Activated CD4-positive, alpha-beta T cell treated with anti-CD3 and anti-CD28 coated beads, Interleukin-10, Interleukin-2, amounts not matched to agents 100 ng/mL and 50 ng/mL, durations not matched to agents 16 hours and 8 hours (primary cell): ENCODE data around the gene NUCB1.
A peak's percentile ranks its signal among the peaks of the same experiment; 100 is the strongest.
"Not testable (repeated sequence)": the region's sequence is repeated elsewhere in the genome, so short reads cannot be mapped to it uniquely, and the experiment has no call there.

ENCODE experiments used
- DNase-seq: peaks from one replicate; pipeline ENCODE4 v3.0.0-alpha.2; 2020

NUCB1 gene

GRCh38 chr19:48906324-48906723 is 6.2 kb downstream of the NUCB1 start:
- DNase-seq, result no peak

GRCh38 chr19:48907671-48908070 is 7.6 kb downstream of the NUCB1 start:
- DNase-seq, result no peak

- DNase-seq, result not testable (repeated sequence)
These were observed 9.4 kb downstream of the NUCB1 start for GRCh38 chr19:48909424-48910077.

- no peak for DNase-seq
These were observed 10.7 kb downstream of the NUCB1 start for GRCh38 chr19:48910803-48911202.

- DNase-seq, result peak; percentile 38
These were observed 13.2 kb downstream of the NUCB1 start for GRCh38 chr19:48913114-48913889.

GRCh38 chr19:48914181-48914580 is 14.1 kb downstream of the NUCB1 start:
- no peak for DNase-seq

GRCh38 chr19:48915757-48916156 is 15.6 kb downstream of the NUCB1 start:
- no peak for DNase-seq

- DNase-seq, result no peak
These were observed 18.0 kb downstream of the NUCB1 start for GRCh38 chr19:48918071-48918470.

GRCh38 chr19:48918801-48919247 is 18.7 kb downstream of the NUCB1 start:
- DNase-seq, result peak; percentile 41

- not testable (repeated sequence) for DNase-seq
These were observed 19.2 kb downstream of the NUCB1 start for GRCh38 chr19:48919271-48919670.

GRCh38 chr19:48920949-48921348 is 20.8 kb downstream of the NUCB1 start:
- no peak for DNase-seq

GRCh38 chr19:48921721-48922500 is 21.8 kb downstream of the NUCB1 start:
- DNase-seq, result no peak

GRCh38 chr19:48922548-48923490 is 22.7 kb downstream of the NUCB1 start:
- no peak for DNase-seq

- no peak for DNase-seq
These were observed 25.2 kb downstream of the NUCB1 start for GRCh38 chr19:48925240-48925843.

GRCh38 chr19:48925890-48926289 is 25.8 kb downstream of the NUCB1 start:
- not testable (repeated sequence) for DNase-seq

GRCh38 chr19:48926909-48927308 is 26.8 kb downstream of the NUCB1 start:
- DNase-seq, result peak; percentile 36

- DNase-seq, result not testable (repeated sequence)
These were observed 27.6 kb downstream of the NUCB1 start for GRCh38 chr19:48927692-48928091.

- no peak for DNase-seq
These were observed 28.3 kb downstream of the NUCB1 start for GRCh38 chr19:48928164-48929025.

GRCh38 chr19:48933382-48933932 is 33.3 kb downstream of the NUCB1 start, which contains the start of gene DHDH:
DHDH (plus strand) TSS chr19:48933699; CDS start chr19:48933722, 23 bp downstream.
- DNase-seq, result peak; percentile 83

GRCh38 chr19:48934837-48935236 is 34.7 kb downstream of the NUCB1 start:
- DNase-seq, result no peak
